ENCODE measurements around the gene ZNF101.

ZNF101 gene

GRCh38 chr19:19711934-19712828 is 43.5 kb downstream of the ZNF101 start:
- no peak for DNase-seq (ENCODE audit: low read depth in 2 of 2)

DNA sequence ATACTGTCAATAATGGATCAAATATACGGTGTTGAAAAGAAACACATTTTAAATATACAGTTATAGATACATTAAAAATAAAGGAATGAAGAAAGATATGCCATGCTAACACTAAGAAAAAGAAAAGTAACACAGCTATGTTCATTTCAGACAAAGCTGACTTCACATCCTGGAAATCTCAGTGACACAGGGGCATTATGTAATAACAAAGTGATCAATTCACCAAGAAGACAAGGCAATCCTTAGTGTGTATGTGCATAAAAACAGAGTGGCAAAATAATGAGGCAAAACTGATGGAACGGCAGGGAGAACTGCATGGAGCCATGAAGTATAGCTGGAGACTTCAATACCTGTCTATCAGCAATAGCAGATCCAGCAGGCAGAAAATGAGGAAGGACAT is 51.2 kb downstream of the ZNF101 start:
- DNase-seq (ENCODE audit: low read depth in 2 of 2) = no peak

- DNase-seq (ENCODE audit: low read depth in 2 of 2) = no peak
Measured at GRCh38 chr19:19721896-19722295, 53.3 kb downstream of the ZNF101 start.

DNA sequence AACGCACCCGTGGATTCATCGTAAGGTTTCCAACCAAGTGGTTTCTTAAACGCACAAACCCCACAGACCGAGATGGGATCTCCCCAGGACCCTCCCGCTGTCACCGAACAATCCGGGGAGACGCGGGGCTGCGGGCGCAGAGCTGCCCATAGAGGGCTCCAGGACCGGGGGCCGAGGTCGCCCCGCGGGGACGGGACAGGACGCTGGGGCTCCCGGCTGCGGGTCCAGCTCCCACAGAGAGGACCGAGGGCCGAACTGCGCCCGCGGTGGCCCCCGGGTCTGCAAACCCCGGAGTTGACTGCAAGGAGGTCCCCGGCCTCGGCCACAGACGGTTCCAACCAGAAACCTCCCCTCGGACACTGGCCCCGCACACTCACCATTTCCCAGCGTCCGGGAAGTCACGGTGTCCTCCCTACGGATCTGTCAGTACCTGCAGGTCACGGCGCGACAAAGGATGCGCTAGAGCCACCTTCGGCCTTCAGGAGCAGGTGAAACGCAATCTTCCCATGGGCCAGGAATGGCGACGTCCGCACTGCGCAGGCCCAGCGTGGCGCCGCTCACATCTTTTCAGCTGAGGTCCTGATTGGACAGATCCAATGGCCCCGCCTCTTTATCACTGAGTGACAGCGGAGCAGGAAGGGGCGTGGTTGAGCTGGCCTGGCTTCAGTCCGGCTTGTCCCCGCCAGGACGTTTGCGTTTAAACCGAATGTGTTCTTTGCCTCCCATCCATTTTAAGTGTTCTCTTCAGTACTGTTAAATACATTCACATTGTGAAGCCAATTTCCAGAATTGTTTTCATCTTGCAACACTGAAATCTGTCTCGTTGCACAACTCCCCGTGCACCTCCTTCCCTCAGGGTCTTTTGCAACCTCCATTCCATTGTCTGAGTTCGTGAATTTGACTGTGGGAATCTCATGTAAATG is 64.2 kb downstream of the ZNF101 start, which contains the start of gene ZNF14:
ZNF14 (minus strand) TSS at position 534 of the 923 bp plus-strand sequence; CDS start at position 380, 154 bp downstream.
- peak; percentile 68 to 74 for DNase-seq (ENCODE audit: low read depth in 2 of 2)
